Lower lobe of right lung (tissue), 2 donors: ENCODE measurements around the gene CCDC24. TPM values are rescaled to one million over a fixed set of nuclear protein-coding genes. Genes with fewer than 3 reads are reported as not detected.

Experiments
- ATAC-seq, 2 donors: fragments of 200-7000 bp; cut with Tn5 transposase; one replicate each; pipeline ENCODE4 v1.9.1; 2020 to 2022; ENCODE audit warnings: mild to moderate bottlenecking in 2 of 2, moderate library complexity in 2 of 2
- DNase-seq: peaks from one replicate; pipeline ENCODE4 v3.0.0-alpha.2; 2020
- H3K27ac ChIP-seq: fragments of 200-600 bp; one replicate; pipeline ENCODE4 v1.8.0; 2022
- H3K27me3 ChIP-seq: fragments of 200-600 bp; one replicate; pipeline ENCODE4 v1.8.0; 2022; ENCODE audit warnings: low read depth
- H3K36me3 ChIP-seq: fragments of 200-600 bp; one replicate; pipeline ENCODE4 v1.8.0; 2022; ENCODE audit warnings: mild to moderate bottlenecking
- H3K4me1 ChIP-seq: fragments of 200-600 bp; one replicate; pipeline ENCODE4 v1.8.0; 2022
- H3K4me3 ChIP-seq: fragments of 200-600 bp; one replicate; pipeline ENCODE4 v1.8.0; 2022; ENCODE audit warnings: mild to moderate bottlenecking
- H3K9me3 ChIP-seq: fragments of 200-600 bp; one replicate; pipeline ENCODE4 v1.8.0; 2022
- CTCF ChIP-seq: fragments of 200-600 bp; IDR thresholded peaks from one replicate; pipeline ENCODE4 v1.8.0; 2022; ENCODE audit warnings: antibody characterized with exemption, mild to moderate bottlenecking
- intact Hi-C: fragments of 100-400 bp; cut with DNase I; formaldehyde crosslinking; loops from one replicate; pipeline ENCODE4 v1.11.0; 2022
- total RNA-seq: library from RNA; stranded (reverse); fragmentation: NEBNext Ultra II Directional; extraction: Animal tissue kit (Norgen Biotek cat#: 25700); gene quantifications from one replicate; pipeline ENCODE4 v1.2.1, GENCODE V29; 2021
- donor health status: DM: no; HTN: yes; CAD: no; lungs with severe emphysema.

CCDC24 gene
- total RNA-seq, 1 donor from 2014 or later = 10.7 TPM

GRCh38 chr1:43979528-43980254, 11.7 kb upstream of the CCDC24 start:
- no peak for TF ChIP-seq CTCF
- ATAC-seq = peak; percentile 9 to 34
- no peaks in the 10 kb centered on the region for H3K27me3 ChIP-seq
- H3K36me3 ChIP-seq = peaks cover 26% of the 10 kb centered on the region
- intact Hi-C loops = no loop called here
- DNase-seq = no peak
- peaks cover 44% of the 10 kb centered on the region for H3K4me1 ChIP-seq
- peak overlapping the region; percentile 80 for H3K4me3 ChIP-seq
- H3K27ac ChIP-seq = peak overlapping the region; percentile 65
- H3K9me3 ChIP-seq = no peaks in the 10 kb centered on the region

- no peak for TF ChIP-seq CTCF
Observed at GRCh38 chr1:43980255-43981134, 10.9 kb upstream of the CCDC24 start.

GRCh38 chr1:43981135-43981491, 10.3 kb upstream of the CCDC24 start:
- ATAC-seq (no peak), DNase-seq (no peak)
- H3K9me3 ChIP-seq = no peaks in the 10 kb centered on the region
- no peak for TF ChIP-seq CTCF
- no peak overlapping the region for H3K27ac ChIP-seq
- H3K36me3 ChIP-seq = peaks cover 32% of the 10 kb centered on the region
- H3K27me3 ChIP-seq = no peaks in the 10 kb centered on the region
- H3K4me1 ChIP-seq = peaks cover 36% of the 10 kb centered on the region
- H3K4me3 ChIP-seq = no peak overlapping the region
- intact Hi-C loops = no loop called here

More at GRCh38 chr1:43980255-43981134, 10.9 kb upstream of the CCDC24 start:
- Histone ChIP-seq H3K4me3 (peak overlapping the region; percentile 80), H3K4me1 (peaks cover 42% of the 10 kb centered on the region), H3K27me3 (no peaks in the 10 kb centered on the region), H3K36me3 (peaks cover 30% of the 10 kb centered on the region), H3K9me3 (no peaks in the 10 kb centered on the region), H3K27ac (peak overlapping the region; percentile 65)
- intact Hi-C loops = no loop called here
- ATAC-seq = peak in 1 of 2 donors; percentile 29
- DNase-seq = no peak

- DNase-seq (no peak), ATAC-seq (no peak)
- intact Hi-C loops = no loop called here
Observed at GRCh38 chr1:43981636-43982035, 9.8 kb upstream of the CCDC24 start.

GRCh38 chr1:43982241-43982640, 9.2 kb upstream of the CCDC24 start:
- ATAC-seq (no peak), DNase-seq (no peak)
- Histone ChIP-seq H3K4me3 (no peak overlapping the region), H3K36me3 (peaks cover 21% of the 10 kb centered on the region), H3K27ac (no peak overlapping the region), H3K4me1 (peaks cover 25% of the 10 kb centered on the region), H3K27me3 (no peaks in the 10 kb centered on the region), H3K9me3 (no peaks in the 10 kb centered on the region)
- intact Hi-C loops = no loop called here
- TF ChIP-seq CTCF = no peak

More at GRCh38 chr1:43981636-43982035, 9.8 kb upstream of the CCDC24 start:
- Histone ChIP-seq H3K4me1 (peaks cover 31% of the 10 kb centered on the region), H3K9me3 (no peaks in the 10 kb centered on the region), H3K27me3 (no peaks in the 10 kb centered on the region), H3K4me3 (no peak overlapping the region), H3K27ac (no peak overlapping the region), H3K36me3 (peaks cover 27% of the 10 kb centered on the region)
- TF ChIP-seq CTCF = no peak
